ENCODE data around the gene CHMP3. TPM values are rescaled to one million over a fixed set of nuclear protein-coding genes. Genes with fewer than 3 reads are reported as not detected.

CHMP3 gene
- total and polyA plus RNA-seq, 2 of the 13 experiments (the other 11 are each of a cell fraction or from before 2014, with no cell fraction given): 64.1 to 114 TPM

GRCh38 chr2:86455181-86455580 is 108.1 kb downstream of the CHMP3 start (continued):
- TF ChIP-seq KIAA2018 (CRISPR knock-in tag; IDR thresholded peaks at IDR 0.05; ENCODE audit: borderline replicate concordance): no peak
- no peak for TF ChIP-seq ZFP36 (IDR thresholded peaks at IDR 0.05; ENCODE audit: borderline replicate concordance, low read depth, low read length, partially characterized antibody)

DNA sequence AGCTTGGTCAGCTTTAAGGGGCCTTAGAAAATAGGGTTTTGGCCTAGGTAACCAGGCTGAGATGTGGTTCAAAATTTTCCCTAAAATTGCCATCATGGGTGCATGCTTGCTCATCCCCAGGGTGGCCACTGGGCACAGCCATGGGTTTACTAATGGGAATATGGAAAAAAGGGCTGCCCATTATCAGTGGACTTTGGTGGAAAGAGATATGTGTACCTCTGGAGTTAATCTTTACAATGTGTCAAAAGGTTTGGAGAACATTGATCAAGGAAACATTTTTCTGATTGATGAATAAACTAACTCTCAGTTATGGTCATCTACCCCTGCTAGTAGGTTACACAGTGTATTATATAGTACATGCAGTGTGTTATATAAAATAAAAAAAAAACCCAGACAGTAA is 109.0 kb downstream of the CHMP3 start:
- Histone ChIP-seq H3K27ac (ENCODE audit: extremely low read length, insufficient read depth, low read length) (no peak overlapping the region), H3K4me2 (ENCODE audit: low read depth, low read length) (no peak overlapping the region), H3K27me3 (ENCODE audit: control insufficient read depth in 1 of 2, insufficient read depth in 2 of 2, low read length in 2 of 2) (no peaks in the 10 kb centered on the region), H3K4me1 (ENCODE audit: insufficient read depth, low read length) (peaks cover 9% of the 10 kb centered on the region), H3K9ac (ENCODE audit: insufficient read depth, low read depth, low read length) (no peak overlapping the region), H4K20me1 (ENCODE audit: insufficient read depth, low read length) (peaks cover 2% of the 10 kb centered on the region; the same call in 1 of the 2 replicates), H3K36me3 (replicated peaks in 1 of 2; ENCODE audit: control insufficient read depth in 1 of 2, insufficient read depth in 2 of 2, low read length in 2 of 2) (peaks cover 44 to 96% of the 10 kb centered on the region in 2 experiments), H3K4me3 (replicated peaks in 1 of 3; ENCODE audit: insufficient read depth in 1 of 3, low read depth in 2 of 3, low read length in 3 of 3) (no peak overlapping the region), H3K79me2 (ENCODE audit: insufficient read depth, low read length) (peaks cover 15% of the 10 kb centered on the region), H2AFZ (ENCODE audit: low read length) (no peak overlapping the region), H3K9me3 (ENCODE audit: low read length) (no peaks in the 10 kb centered on the region)
- ChIA-PET CTCF (ENCODE audit: low intra/inter-chr PET ratio, low total read pairs) (no interaction called here), POLR2A (interaction anchor here (1.3 to 1.4 kb wide), 2 partner anchors 12 to 13 kb away, joined by 3 to 5 read pairs; partner anchors contain the start of gene KDM3A)
- intact Hi-C loops (cut with micrococcal nuclease; ENCODE audit: unreplicated experiment) (loop anchor here (1.0 kb wide), 1 partner anchor 33 kb away; no protein-coding TSS in a partner anchor), in situ Hi-C loops (cut with HindIII; ENCODE audit: extremely low pct_ligation_motif_present, low pct_unique_long_range_greater_than_20kb) (no loop called here)
- FAIRE-seq (no peak), DNase-seq (ENCODE audit: low spot score) (no peak), ATAC-seq (no peak)
- BruUV-seq (replicated peaks): no TSS peak
- TF ChIP-seq BHLHE40 (IDR thresholded peaks at IDR 0.05; ENCODE audit: low read length) (no peak), PAXIP1 (CRISPR knock-in tag; conservative IDR thresholded peaks at IDR 0.05) (no peak), ZNF841 (CRISPR knock-in tag; IDR thresholded peaks at IDR 0.05; ENCODE audit: borderline replicate concordance) (no peak), KLF11 (CRISPR knock-in tag; IDR thresholded peaks at IDR 0.05) (no peak), ELF3 (CRISPR knock-in tag; IDR thresholded peaks at IDR 0.05) (no peak), SRF (IDR thresholded peaks at IDR 0.05; ENCODE audit: low read depth, low read length) (no peak), DBP (CRISPR knock-in tag; IDR thresholded peaks at IDR 0.05; ENCODE audit: not compliant biosample characterization) (no peak)

All from HepG2 (cell line).